Neural cell (in vitro differentiated cells): Measurements from ENCODE around the gene SLC25A46.

Experiments used
- EZH2 ChIP-seq: fragments of 200-600, 300-800 bp; shearing (Covaris generic), sonication (generic); IDR thresholded peaks from 2 replicates; pipeline ENCODE4 v1.6.1; 2014; ENCODE audit warnings: antibody characterized with exemption, low read length, borderline replicate concordance, mild to moderate bottlenecking; ENCODE audit not compliant: insufficient read depth, poor library complexity, severe bottlenecking
- MXI1 ChIP-seq: fragments of 450-650 bp; conservative IDR thresholded peaks from 2 replicates; pipeline ENCODE4 v1.6.1; 2014; ENCODE audit warnings: antibody characterized with exemption, mild to moderate bottlenecking; ENCODE audit not compliant: poor library complexity, severe bottlenecking
- POLR2AphosphoS5 ChIP-seq: IDR thresholded peaks from 2 replicates; pipeline ENCODE4 v1.6.1; 2012
- RAD21 ChIP-seq: fragments of 450-650 bp; conservative IDR thresholded peaks from 2 replicates; pipeline ENCODE4 v1.6.1; 2014; ENCODE audit warnings: antibody characterized with exemption, mild to moderate bottlenecking, moderate library complexity

- TF ChIP-seq EZH2 (no peak), POLR2AphosphoS5 (no peak), MXI1 (no peak), RAD21 (no peak)
Measured at GRCh38 chr5:110707260-110707844, 31.5 kb upstream of the SLC25A46 start.
